HEK293 (cell line): Measurements from ENCODE around the gene LDB2.

Experiments used
- CTCF ChIA-PET: fragments of 350-600 bp; formaldehyde crosslinking; extraction: SDS; loops from one replicate; lab custom pipeline; 2021; ENCODE audit warnings: antibody characterized with exemption; lab: Yijun Ruan, JAX
- POLR2A ChIA-PET: fragments of 300-600 bp; formaldehyde crosslinking; extraction: SDS; loops from one replicate; lab custom pipeline; 2020; ENCODE audit warnings: antibody characterized with exemption, inconsistent platforms; lab: Yijun Ruan, JAX
- H3K27ac ChIP-seq: fragments of 200-500 bp; sonication (Bioruptor generic); 2 replicates; pipeline ENCODE4 v1.5.1; 2014; ENCODE audit warnings: low read depth, low read length, control low read depth, inconsistent platforms; ENCODE audit errors: extremely low read depth
- H3K36me3 ChIP-seq, 2 experiments: fragments of 200-500 bp in 1 of 2; sonication (Bioruptor generic) in 1 of 2; 1 replicate in 1 of 2; 2 replicates in 1 of 2; pipeline ENCODE4 v1.5.1; 2014 to 2017; ENCODE audit warnings: inconsistent platforms in 2 of 2, low read length in 2 of 2; ENCODE audit not compliant: control insufficient read depth in 2 of 2, insufficient read depth in 1 of 2
- H3K4me1 ChIP-seq: fragments of 200-500 bp; sonication (Bioruptor generic); 2 replicates; pipeline ENCODE4 v1.5.1; 2014; ENCODE audit warnings: mild to moderate bottlenecking, low read length, inconsistent platforms; ENCODE audit not compliant: control insufficient read depth, insufficient read depth
- H3K4me3 ChIP-seq: 2 replicates; pipeline ENCODE4 v1.5.1; 2011; ENCODE audit warnings: low read depth, mild to moderate bottlenecking, control low read depth, low read length, moderate library complexity
- H3K9me3 ChIP-seq: fragments of 200-500 bp; sonication (Bioruptor generic); 2 replicates; pipeline ENCODE4 v1.5.1; 2014; ENCODE audit warnings: low read depth, low read length, inconsistent platforms; ENCODE audit not compliant: control insufficient read depth, insufficient read depth
- HOXC10 ChIP-seq: sonication (generic); formaldehyde crosslinking; IDR thresholded peaks from 2 replicates; pipeline ENCODE4 v1.8.1; 2023; ENCODE audit warnings: mild to moderate bottlenecking, missing genetic modification reagents
- PRDM1 ChIP-seq: fragments of 450-650 bp; formaldehyde crosslinking; IDR thresholded peaks from 2 replicates; pipeline ENCODE4; 2016; ENCODE audit warnings: missing biosample characterization, missing genetic modification characterization
- ZBTB1 ChIP-seq: fragments of 450-650 bp; formaldehyde crosslinking; IDR thresholded peaks from 2 replicates; pipeline ENCODE4 v1.5.1; 2016; ENCODE audit warnings: missing biosample characterization, missing genetic modification characterization
- ZBTB7A ChIP-seq: fragments of 450-650 bp; formaldehyde crosslinking; IDR thresholded peaks from 2 replicates; pipeline ENCODE4 v1.5.1; 2016; ENCODE audit warnings: low read depth, missing biosample characterization, missing genetic modification characterization
- ZNF112 ChIP-seq: fragments of 450-650 bp; formaldehyde crosslinking; IDR thresholded peaks from 2 replicates; pipeline ENCODE4 v1.5.0; 2017; ENCODE audit warnings: missing biosample characterization, missing genetic modification characterization
- ZNF221 ChIP-seq: fragments of 450-650 bp; formaldehyde crosslinking; IDR thresholded peaks from 2 replicates; pipeline ENCODE4 v1.5.1; 2017; ENCODE audit warnings: missing biosample characterization, missing genetic modification characterization, borderline replicate concordance
- ZNF24 ChIP-seq: fragments of 450-650 bp; formaldehyde crosslinking; IDR thresholded peaks from 2 replicates; pipeline ENCODE4 v1.5.1; 2016; ENCODE audit warnings: missing biosample characterization, missing genetic modification characterization
- ZNF394 ChIP-seq: fragments of 450-650 bp; formaldehyde crosslinking; IDR thresholded peaks from 2 replicates; pipeline ENCODE4 v1.5.1; 2016; ENCODE audit warnings: missing biosample characterization, missing genetic modification characterization, mild to moderate bottlenecking, moderate library complexity, borderline replicate concordance
- ZNF426 ChIP-seq: fragments of 450-650 bp; formaldehyde crosslinking; IDR thresholded peaks from 2 replicates; pipeline ENCODE4 v1.5.1; 2017; ENCODE audit warnings: missing biosample characterization, missing genetic modification characterization, mild to moderate bottlenecking, inconsistent platforms, moderate library complexity
- ZNF530 ChIP-seq: fragments of 450-650 bp; formaldehyde crosslinking; IDR thresholded peaks from 2 replicates; pipeline ENCODE4 v1.5.1; 2016; ENCODE audit warnings: low read depth, missing biosample characterization, missing genetic modification characterization
- ZNF580 ChIP-seq: fragments of 450-650 bp; formaldehyde crosslinking; IDR thresholded peaks from 2 replicates; pipeline ENCODE4 v1.5.1; 2016; ENCODE audit warnings: missing biosample characterization, missing genetic modification characterization
- ZNF610 ChIP-seq: fragments of 450-650 bp; formaldehyde crosslinking; IDR thresholded peaks from 2 replicates; pipeline ENCODE4 v1.5.1; 2016; ENCODE audit warnings: missing biosample characterization, missing genetic modification characterization, borderline replicate concordance
- ZNF670 ChIP-seq: fragments of 450-650 bp; formaldehyde crosslinking; IDR thresholded peaks from 2 replicates; pipeline ENCODE4 v1.5.1; 2016; ENCODE audit warnings: missing biosample characterization, missing genetic modification characterization, low read depth
- ZNF692 ChIP-seq: fragments of 450-650 bp; formaldehyde crosslinking; IDR thresholded peaks from 2 replicates; pipeline ENCODE4 v1.5.1; 2016; ENCODE audit warnings: missing biosample characterization, missing genetic modification characterization
- ZNF843 ChIP-seq: fragments of 450-650 bp; formaldehyde crosslinking; IDR thresholded peaks from 2 replicates; pipeline ENCODE4 v1.5.1; 2016; ENCODE audit warnings: missing biosample characterization, missing genetic modification characterization
- ZSCAN5A ChIP-seq: fragments of 450-650 bp; formaldehyde crosslinking; IDR thresholded peaks from 2 replicates; pipeline ENCODE4 v1.5.1; 2016; ENCODE audit warnings: missing biosample characterization, missing genetic modification characterization
- TF ChIP-seq, protein P1 (sequence below): fragments of 450-650 bp; formaldehyde crosslinking; IDR thresholded peaks from 2 replicates; pipeline ENCODE4 v1.5.1; 2016; ENCODE audit warnings: missing biosample characterization, missing genetic modification characterization, borderline replicate concordance
- TF ChIP-seq, protein P2 (sequence below): fragments of 450-650 bp; formaldehyde crosslinking; IDR thresholded peaks from 2 replicates; pipeline ENCODE4 v1.5.1; 2017; ENCODE audit warnings: missing biosample characterization, missing genetic modification characterization
- TF ChIP-seq, protein P3 (sequence below): fragments of 450-650 bp; formaldehyde crosslinking; IDR thresholded peaks from 2 replicates; pipeline ENCODE4 v1.5.1; 2017; ENCODE audit warnings: missing biosample characterization, missing genetic modification characterization

The LDB2 gene

GRCh38 chr4:16617435-16617834, 281.0 kb downstream of the LDB2 start (continued):
- TF ChIP-seq, protein P1, sequence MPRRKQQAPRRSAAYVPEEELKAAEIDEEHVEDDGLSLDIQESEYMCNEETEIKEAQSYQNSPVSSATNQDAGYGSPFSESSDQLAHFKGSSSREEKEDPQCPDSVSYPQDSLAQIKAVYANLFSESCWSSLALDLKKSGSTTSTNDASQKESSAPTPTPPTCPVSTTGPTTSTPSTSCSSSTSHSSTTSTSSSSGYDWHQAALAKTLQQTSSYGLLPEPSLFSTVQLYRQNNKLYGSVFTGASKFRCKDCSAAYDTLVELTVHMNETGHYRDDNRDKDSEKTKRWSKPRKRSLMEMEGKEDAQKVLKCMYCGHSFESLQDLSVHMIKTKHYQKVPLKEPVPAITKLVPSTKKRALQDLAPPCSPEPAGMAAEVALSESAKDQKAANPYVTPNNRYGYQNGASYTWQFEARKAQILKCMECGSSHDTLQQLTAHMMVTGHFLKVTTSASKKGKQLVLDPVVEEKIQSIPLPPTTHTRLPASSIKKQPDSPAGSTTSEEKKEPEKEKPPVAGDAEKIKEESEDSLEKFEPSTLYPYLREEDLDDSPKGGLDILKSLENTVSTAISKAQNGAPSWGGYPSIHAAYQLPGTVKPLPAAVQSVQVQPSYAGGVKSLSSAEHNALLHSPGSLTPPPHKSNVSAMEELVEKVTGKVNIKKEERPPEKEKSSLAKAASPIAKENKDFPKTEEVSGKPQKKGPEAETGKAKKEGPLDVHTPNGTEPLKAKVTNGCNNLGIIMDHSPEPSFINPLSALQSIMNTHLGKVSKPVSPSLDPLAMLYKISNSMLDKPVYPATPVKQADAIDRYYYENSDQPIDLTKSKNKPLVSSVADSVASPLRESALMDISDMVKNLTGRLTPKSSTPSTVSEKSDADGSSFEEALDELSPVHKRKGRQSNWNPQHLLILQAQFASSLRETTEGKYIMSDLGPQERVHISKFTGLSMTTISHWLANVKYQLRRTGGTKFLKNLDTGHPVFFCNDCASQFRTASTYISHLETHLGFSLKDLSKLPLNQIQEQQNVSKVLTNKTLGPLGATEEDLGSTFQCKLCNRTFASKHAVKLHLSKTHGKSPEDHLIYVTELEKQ, result no peak
- TF ChIP-seq ZNF530 (tag by site-specific recombination) (no peak), ZNF426 (no peak), ZNF692 (tag by site-specific recombination) (no peak), ZBTB1 (tag by site-specific recombination) (no peak), ZNF394 (tag by site-specific recombination) (no peak), ZNF843 (no peak)
- TF ChIP-seq, protein P2, sequence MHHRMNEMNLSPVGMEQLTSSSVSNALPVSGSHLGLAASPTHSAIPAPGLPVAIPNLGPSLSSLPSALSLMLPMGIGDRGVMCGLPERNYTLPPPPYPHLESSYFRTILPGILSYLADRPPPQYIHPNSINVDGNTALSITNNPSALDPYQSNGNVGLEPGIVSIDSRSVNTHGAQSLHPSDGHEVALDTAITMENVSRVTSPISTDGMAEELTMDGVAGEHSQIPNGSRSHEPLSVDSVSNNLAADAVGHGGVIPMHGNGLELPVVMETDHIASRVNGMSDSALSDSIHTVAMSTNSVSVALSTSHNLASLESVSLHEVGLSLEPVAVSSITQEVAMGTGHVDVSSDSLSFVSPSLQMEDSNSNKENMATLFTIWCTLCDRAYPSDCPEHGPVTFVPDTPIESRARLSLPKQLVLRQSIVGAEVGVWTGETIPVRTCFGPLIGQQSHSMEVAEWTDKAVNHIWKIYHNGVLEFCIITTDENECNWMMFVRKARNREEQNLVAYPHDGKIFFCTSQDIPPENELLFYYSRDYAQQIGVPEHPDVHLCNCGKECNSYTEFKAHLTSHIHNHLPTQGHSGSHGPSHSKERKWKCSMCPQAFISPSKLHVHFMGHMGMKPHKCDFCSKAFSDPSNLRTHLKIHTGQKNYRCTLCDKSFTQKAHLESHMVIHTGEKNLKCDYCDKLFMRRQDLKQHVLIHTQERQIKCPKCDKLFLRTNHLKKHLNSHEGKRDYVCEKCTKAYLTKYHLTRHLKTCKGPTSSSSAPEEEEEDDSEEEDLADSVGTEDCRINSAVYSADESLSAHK (tag by site-specific recombination), result no peak
- TF ChIP-seq, all 188 proteins: peak for 0

- no peak overlapping the region for H3K4me3 ChIP-seq
- no peak for TF ChIP-seq PRDM1 (tag by site-specific recombination)
- no peaks in the 10 kb centered on the region for H3K36me3 ChIP-seq
- ChIA-PET CTCF (interaction anchor here (0.6 to 0.7 kb wide), 2 partner anchors 87 to 572 kb away, joined by 3 to 5 read pairs; no protein-coding TSS in a partner anchor), POLR2A (no interaction called here)
- no peaks in the 10 kb centered on the region for H3K9me3 ChIP-seq
- no peaks in the 10 kb centered on the region for H3K4me1 ChIP-seq
- H3K27ac ChIP-seq, result no peak overlapping the region
Measured at GRCh38 chr4:16617011-16617410, 281.4 kb downstream of the LDB2 start.

DNA sequence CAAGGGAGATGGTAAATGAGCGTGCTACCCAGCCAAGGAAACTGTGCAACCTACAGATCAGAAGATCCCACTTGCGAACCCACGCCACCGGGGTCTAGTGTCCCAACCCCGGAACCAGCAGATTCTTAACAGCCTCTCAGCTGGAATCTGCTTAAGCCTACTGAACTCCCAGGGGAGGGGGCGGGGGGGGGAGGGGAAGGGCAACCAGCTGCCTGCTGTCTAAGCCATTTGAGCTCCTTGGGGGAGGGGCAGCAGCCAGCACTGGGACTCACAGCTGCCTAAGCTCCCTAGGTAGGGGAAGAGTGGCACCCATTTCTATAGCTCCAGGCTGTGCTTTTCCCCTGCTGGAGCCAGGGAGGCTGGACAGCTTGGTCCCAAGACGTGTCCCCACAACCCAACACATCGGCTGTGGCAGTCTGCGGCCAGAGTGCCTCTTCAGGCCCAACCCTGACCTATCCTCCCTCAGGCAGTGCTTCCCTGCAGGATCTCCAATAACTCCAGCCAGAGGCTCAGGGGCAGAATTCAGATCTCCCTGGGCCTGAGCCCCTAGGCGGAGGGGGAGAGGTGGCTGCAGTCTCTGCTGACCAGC, 289.2 kb downstream of the LDB2 start:
- TF ChIP-seq ZBTB7A (tag by site-specific recombination) (no peak), ZSCAN5A (tag by site-specific recombination) (no peak), ZNF580 (tag by site-specific recombination) (no peak), ZNF112 (tag by site-specific recombination) (no peak), ZNF24 (tag by site-specific recombination) (no peak), HOXC10 (CRISPR knock-in tag) (no peak), ZNF610 (tag by site-specific recombination) (no peak), ZNF670 (tag by site-specific recombination) (no peak), ZNF221 (tag by site-specific recombination) (no peak), PRDM1 (tag by site-specific recombination) (no peak)
- TF ChIP-seq, protein P3, sequence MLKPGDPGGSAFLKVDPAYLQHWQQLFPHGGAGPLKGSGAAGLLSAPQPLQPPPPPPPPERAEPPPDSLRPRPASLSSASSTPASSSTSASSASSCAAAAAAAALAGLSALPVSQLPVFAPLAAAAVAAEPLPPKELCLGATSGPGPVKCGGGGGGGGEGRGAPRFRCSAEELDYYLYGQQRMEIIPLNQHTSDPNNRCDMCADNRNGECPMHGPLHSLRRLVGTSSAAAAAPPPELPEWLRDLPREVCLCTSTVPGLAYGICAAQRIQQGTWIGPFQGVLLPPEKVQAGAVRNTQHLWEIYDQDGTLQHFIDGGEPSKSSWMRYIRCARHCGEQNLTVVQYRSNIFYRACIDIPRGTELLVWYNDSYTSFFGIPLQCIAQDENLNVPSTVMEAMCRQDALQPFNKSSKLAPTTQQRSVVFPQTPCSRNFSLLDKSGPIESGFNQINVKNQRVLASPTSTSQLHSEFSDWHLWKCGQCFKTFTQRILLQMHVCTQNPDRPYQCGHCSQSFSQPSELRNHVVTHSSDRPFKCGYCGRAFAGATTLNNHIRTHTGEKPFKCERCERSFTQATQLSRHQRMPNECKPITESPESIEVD (tag by site-specific recombination), result no peak
- Histone ChIP-seq H3K9me3 (no peaks in the 10 kb centered on the region), H3K27ac (no peak overlapping the region), H3K4me1 (no peaks in the 10 kb centered on the region), H3K4me3 (no peak overlapping the region), H3K36me3 (no peaks in the 10 kb centered on the region)
- ChIA-PET POLR2A (no interaction called here), CTCF (no interaction called here)
